ENCODE results near the gene UMODL1.

UMODL1 gene

GRCh38 chr21:42183374-42184266 lies 112.5 kb downstream of the UMODL1 start:
- DNase-seq (ENCODE audit: extremely low read depth, low read depth): no peak
- TF ChIP-seq CTCF (IDR thresholded peaks at IDR 0.05; ENCODE audit: low read depth, low read length): no peak

- TF ChIP-seq CTCF (IDR thresholded peaks at IDR 0.05; ENCODE audit: low read depth, low read length): no peak
Measured at GRCh38 chr21:42186591-42186990, 115.5 kb downstream of the UMODL1 start.

GRCh38 chr21:42187976-42188653 lies 117.0 kb downstream of the UMODL1 start:
- no peak for TF ChIP-seq CTCF (IDR thresholded peaks at IDR 0.05; ENCODE audit: low read depth, low read length)
- no peak for DNase-seq (ENCODE audit: extremely low read depth, low read depth)

More at GRCh38 chr21:42186591-42186990, 115.5 kb downstream of the UMODL1 start:
- no peak for DNase-seq (ENCODE audit: extremely low read depth, low read depth)

- TF ChIP-seq CTCF (IDR thresholded peaks at IDR 0.05; ENCODE audit: low read depth, low read length): no peak
- DNase-seq (ENCODE audit: extremely low read depth, low read depth): no peak
Measured at GRCh38 chr21:42188663-42189062, 117.5 kb downstream of the UMODL1 start.

GRCh38 chr21:42189431-42189830 lies 118.3 kb downstream of the UMODL1 start:
- no peak for DNase-seq (ENCODE audit: extremely low read depth, low read depth)
- TF ChIP-seq CTCF (IDR thresholded peaks at IDR 0.05; ENCODE audit: low read depth, low read length): no peak

- DNase-seq (ENCODE audit: extremely low read depth, low read depth): no peak
- TF ChIP-seq CTCF (IDR thresholded peaks at IDR 0.05; ENCODE audit: low read depth, low read length): no peak
Measured at GRCh38 chr21:42189860-42190485, 118.9 kb downstream of the UMODL1 start.

GRCh38 chr21:42190486-42190863 lies 119.4 kb downstream of the UMODL1 start:
- no peak for TF ChIP-seq CTCF (IDR thresholded peaks at IDR 0.05; ENCODE audit: low read depth, low read length)
- no peak for DNase-seq (ENCODE audit: extremely low read depth, low read depth)

Measured in AG09319 (cell line).